RCC 7860 (cell line): ENCODE results near the gene SAT1.

Experiments used
- DNase-seq: peaks from one replicate; pipeline ENCODE4 v3.0.0-alpha.2; 2015; ENCODE audit warnings: low spot score
- FAIRE-seq: peaks from 2 replicates; lab custom pipeline; 2012; peaks lifted over from hg19 to GRCh38; lab: Jason Lieb, UNC

Gene SAT1

DNA sequence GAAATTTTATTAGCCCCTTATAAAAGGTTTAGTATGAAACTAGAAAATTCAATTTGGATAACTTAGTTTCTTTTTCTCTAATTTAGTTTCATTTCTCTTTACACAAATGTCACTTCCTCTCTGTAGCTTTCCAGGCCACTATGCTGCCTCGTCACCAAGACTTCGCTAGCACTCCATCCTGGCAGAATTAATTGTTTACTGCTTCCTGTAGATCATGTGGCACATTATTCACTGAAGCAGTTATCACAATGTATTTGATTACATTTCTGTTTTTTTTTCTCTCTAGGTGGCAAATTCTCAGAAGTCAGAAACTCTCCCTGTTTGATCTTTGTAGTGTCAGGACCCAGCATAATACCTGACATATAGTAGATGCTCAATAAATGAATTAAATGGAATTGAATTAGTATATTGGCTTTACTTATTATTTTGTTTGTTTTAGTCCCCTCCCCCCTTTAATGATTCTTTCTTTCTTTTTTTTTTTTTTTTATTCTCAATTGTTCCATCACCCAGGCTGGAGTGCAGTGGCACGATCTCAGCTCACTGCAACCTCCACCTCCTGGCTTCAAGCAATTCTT, 9.3 kb upstream of the SAT1 start:
- FAIRE-seq (no peak), DNase-seq (no peak)

DNA sequence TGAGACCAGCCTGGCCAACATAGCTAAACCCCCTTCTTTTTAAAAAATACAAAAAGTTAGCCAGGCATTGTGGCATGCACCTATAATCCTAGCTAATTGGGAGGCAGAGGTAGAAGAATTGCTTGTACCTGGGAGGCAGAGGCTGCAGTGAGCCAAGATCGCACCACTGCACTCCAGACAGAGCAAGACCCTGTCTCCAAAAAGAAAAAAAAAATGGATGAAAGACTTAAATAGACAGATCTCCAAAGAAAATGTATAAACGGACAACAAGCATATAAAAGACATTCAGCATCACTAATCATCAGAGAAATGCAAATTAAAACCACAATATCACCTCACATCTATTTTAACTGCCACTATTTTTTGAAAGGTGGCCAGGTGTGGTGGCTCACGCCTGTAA, 6.6 kb upstream of the SAT1 start:
- DNase-seq (no peak), FAIRE-seq (no peak)

DNA sequence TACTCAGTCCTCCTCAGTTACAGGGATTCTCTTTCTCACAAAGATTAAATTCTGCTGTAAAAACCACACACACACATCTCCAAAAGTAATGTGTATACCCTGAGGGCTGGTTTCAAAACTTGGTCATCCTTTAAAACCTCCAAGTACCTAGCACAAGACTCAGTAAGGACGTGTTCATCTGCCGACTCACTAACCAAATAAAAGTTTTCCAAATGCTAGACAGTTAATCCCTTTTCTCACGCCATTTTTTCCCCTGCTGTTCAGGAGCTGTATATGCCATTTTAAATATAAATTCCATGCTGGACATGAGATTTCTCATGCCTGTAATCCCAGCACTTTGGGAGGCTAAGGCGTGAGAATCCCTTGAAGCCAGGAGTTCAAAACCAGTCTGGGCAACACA, 3.9 kb upstream of the SAT1 start:
- FAIRE-seq (peak; percentile 70), DNase-seq (peak; percentile 51)

DNA sequence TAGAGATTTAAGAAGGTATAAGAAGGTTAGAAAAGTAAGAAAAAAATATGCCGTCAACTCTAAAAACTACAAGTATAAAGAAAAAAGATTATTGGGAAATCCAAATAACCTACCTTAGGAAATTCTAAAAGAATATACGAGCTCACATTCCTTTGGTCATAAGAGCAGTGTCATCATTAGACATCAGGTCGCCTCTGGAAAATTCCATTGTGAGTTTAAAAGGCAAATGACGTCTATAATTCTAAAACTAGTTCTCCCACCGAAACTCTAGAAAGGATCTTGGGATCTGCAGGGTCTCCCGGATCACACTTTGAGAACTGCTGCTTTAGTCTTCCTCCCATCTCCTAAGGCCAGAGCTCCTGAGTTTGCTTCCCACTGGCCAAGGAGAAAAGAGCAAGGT, 518 bp upstream of the SAT1 start:
- no peak for FAIRE-seq
- DNase-seq, result peak; percentile 21

DNA sequence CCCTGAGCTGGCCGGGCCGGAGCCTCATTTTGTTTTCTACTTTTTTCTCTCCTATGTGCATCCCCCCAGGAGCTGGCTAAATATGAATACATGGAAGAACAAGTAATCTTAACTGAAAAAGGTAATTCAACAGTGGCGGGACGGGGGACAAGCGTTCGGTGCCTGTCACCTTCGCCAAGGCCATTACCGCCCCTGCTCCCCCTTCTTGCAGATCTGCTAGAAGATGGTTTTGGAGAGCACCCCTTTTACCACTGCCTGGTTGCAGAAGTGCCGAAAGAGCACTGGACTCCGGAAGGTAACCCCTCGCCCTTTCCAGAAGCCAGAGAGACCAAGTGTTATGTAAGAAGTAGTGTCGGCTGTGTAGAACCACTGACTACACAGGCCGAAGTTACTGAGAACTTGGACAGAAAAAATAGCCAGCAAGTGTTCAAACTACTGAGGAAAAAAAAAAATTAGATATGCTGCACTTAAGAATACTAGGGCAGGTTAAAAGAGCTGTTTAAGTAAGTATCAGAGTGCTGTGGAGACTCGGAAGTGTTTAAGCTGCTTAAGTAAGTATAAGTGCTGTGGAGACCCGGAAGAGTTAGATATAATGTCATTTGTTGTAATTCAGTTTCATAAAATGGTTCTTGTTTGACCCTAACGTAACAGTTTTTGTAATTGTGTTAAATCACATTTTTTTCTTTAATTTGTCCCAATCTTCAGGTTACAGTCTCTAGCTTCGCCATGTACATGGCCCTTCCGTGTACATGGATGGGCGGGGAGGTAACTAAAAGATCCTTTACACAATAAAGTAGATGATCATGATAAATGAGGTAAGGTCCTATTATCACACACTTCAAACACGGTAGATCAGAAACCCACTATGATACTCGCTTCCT, 856 bp downstream of the SAT1 start:
- FAIRE-seq (no peak), DNase-seq (no peak)

DNA sequence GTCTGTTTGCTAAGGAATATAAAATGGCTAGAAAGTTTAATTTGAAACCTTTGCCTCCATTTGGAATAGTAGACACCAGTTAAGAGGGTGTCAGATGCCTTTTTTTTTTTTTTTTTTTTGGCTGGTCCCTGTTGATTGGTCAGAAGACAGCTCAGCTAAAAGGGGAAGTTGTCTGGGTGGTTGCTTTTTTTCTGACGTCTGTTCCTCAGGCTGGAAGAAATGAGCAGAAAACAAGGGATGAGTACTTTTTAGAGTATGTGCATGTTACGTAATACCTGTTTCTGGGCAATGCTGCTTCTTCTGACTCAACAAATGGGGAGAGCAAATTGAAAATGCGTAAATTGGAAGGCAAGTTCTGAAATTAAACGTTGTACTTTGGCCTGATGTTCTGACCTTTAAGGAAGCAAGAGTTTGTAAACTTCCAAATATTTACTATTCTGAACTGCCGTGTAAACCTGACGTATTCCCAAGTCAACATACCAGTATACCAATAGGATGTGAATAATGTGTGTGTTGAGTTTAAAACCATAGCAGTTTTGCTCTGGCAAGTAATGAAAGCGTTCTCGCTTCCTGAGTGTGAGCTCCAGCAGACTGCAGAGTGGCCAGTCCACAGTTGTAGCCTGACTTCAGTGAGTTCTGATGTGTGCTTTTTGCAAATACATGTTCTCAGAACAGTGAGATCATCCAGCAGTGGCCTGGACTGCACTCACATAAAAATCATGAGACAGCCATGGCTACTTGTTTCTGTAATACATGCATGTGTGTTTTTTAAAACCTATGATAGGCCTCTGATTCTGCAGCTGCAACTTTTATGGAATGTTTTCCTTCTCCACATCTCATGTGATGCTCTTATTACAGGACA, 1.7 kb downstream of the SAT1 start:
- no peak for FAIRE-seq
- DNase-seq, result peak; percentile 41

DNA sequence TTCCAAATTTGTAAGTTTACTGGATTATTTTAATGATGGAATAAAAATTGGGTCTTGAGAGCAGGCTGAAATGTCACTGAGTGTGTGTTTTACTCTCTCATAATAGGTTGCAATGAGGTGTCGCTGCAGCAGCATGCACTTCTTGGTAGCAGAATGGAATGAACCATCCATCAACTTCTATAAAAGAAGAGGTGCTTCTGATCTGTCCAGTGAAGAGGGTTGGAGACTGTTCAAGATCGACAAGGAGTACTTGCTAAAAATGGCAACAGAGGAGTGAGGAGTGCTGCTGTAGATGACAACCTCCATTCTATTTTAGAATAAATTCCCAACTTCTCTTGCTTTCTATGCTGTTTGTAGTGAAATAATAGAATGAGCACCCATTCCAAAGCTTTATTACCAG, 2.6 kb downstream of the SAT1 start:
- DNase-seq, result no peak
- FAIRE-seq, result no peak

DNA sequence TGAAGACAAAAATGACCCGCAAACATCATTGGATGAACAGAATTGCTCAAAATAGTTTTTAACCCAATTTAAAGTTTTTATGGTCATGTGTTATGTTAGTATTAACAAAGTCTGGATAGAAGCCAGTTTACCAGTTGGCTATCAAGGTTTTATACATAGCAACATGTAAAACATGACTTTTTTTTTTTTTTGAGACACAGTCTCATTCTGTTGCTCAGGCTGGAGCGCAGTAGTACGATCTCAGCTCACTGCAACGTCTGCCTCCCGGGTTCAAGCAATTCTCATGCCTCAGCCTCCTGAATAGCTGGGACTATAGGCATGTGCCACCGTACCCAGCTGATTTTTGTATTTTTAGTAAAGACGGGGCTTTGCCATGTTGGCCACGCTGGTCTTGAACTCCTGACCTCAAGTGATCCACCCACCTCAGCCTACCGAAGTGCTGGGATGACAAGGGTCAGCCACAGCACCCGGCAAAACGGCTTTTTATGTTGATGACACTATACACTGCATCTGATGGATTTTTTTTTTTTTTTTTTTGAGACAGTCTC, 3.4 kb downstream of the SAT1 start:
- no peak for FAIRE-seq

DNA sequence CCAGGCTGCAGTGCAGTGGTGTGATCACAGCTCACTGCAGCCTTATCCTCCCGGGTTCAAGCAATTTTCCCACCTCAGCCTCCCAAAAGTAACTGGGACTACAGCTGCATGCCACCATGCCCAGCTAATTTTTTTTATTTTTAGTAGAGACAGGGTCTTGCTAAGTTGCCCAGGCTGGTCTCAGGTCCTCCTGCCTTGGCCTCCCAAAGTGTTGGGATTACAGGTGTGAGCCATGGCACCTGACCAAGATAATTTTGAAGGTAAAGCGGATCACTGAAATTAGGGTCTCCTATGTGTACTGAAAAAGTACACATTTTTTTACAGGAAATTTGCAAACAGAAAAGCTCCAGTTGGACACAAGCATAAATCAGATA, 4.8 kb downstream of the SAT1 start:
- DNase-seq (no peak), FAIRE-seq (no peak)

More for the DNA sequence above, 3.4 kb downstream of the SAT1 start:
- DNase-seq, result no peak

DNA sequence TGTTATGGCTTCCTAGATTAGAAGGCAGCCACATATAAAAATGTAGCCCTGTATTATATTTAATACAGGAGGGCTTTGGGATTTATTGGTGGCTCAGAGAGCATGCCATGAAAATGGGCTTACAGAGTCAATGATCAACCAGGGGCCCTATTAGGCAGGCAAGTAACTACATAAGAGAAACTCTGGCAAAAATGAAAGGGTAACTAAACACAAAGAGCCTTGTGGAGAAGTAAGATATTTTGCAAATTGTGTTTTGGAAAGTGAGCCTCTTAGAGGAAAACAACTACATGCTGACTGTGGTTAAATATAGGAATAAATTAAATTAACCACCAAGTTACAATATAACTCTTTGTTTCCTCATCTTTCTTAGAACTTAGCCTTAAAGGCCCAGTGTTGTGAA, 5.5 kb downstream of the SAT1 start:
- DNase-seq, result no peak
- no peak for FAIRE-seq

- no peak for FAIRE-seq
Measured at GRCh38 chrX:23788946-23789345, 6.0 kb downstream of the SAT1 start.

DNA sequence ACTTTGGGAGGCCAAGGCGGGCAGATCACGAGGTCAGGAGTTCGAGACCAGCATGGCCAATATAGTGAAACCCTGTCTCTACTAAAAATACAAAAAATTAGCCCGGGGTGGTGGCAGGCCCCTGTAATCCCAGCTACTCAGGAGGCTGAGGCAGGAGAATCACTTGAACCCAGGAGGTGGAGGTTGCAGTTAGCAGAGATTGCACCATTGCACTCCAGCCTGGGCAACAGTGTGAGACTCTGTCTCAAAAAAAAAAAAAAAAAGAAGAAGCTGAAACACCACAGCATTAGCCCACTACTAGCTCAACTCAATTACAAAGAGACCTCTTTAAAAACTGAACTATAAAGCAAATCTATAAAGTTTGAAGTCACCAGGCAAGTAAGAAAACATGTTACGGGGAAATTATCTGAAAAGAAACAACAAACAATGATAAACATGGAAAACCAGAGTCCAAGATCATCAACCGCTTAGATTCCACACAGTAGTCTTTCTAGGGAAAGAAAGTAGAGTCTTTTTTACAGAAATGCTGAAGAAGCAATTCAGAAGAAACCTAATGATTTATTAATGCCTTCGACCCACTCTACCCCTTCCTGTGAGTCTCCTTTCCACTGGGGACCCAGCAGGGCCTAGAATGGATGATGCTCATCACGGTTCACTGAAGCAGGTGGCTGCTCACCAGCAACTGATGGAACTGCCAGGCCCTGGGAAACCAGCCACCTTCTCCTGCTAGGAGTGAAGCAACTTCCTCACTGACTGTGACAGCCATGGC, 6.6 kb downstream of the SAT1 start:
- FAIRE-seq (no peak), DNase-seq (no peak)

More at GRCh38 chrX:23788946-23789345, 6.0 kb downstream of the SAT1 start:
- no peak for DNase-seq

DNA sequence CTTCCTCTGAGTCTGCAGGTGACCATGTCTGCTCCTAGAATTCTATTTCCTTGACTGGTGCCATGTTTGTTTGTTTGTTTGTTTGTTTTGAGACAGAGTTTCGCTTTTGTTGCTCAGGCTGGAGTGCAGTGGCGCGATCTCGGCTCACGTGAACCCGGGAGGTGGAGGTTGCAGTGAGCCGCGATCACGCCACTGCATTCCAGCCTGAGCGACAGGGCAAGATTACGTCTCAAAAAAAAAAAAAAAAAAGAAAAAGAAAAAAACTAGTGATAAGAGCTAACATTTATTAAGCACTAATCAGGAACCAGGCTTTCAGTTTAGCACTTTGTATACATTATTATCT, 7.2 kb downstream of the SAT1 start:
- DNase-seq (no peak), FAIRE-seq (no peak)

DNA sequence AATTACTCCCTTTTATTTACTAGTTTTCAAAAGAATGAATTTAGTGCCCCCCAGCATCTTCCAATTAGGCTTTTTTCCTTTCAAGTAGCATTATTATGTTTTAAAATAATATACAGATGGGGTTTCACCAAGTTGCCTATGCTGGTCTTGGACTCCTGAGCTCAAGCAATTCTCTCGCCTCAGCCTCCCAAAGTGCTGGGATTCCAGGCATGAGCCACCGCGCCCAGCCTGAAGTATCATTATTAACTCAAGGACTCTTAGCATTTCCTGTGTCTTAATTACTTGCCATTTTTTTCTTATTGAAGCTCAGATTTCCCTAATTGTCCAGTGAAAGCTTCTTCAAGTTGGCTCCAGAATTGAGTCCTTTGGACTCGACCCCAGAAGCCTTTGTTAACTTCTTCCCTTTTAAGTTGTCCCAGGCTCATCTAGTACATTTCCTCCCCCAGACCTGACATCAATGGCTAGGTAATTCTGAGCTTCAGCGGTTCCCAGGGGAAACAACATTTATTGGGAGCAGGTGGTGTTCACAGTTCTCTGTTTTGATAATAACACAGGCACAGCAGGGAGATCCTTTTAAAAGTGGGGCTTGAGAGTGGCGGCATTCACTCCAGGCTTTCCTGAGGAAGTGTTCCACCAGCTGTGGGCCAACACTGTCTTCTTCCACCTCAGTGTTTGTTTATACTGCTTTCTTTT, 10.0 kb downstream of the SAT1 start:
- no peak for DNase-seq
- no peak for FAIRE-seq

GRCh38 chrX:23795221-23795620, 12.2 kb downstream of the SAT1 start:
- no peak for FAIRE-seq
- no peak for DNase-seq

DNA sequence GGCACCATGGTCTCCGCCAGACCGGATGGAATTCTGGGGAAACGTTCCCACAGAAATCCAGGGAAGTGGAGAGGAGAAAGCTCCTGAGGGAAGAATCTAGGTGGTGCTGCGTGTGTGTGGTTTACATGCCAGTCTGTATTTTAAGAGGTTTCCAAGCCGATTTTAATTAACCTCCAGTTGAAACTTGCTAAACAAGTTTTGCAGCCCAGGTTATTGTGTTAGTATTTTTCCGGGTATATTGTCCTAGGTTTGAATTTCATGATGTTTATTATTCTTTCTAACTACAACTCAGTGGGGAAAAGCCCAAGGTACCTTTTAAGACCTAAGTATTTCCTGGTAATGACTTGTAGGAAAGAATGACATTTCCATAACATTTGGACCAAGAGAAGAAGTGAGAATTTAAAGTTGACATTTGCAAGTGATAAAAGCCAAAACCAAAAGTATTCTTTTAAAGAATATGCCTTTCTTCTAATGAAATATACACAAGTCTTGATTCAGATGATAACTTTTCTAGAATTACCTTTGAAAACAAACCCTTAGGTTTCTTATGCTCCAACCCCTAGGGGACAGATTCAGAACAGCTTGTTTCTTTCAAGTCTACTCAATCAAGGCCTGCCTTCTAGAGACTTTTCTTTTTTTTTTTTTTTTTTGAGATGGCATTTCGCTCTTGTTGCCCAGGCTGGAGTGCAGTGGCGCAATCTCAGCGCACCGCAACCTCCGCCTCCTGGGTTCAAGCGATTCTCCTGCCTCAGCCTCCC, 14.6 kb downstream of the SAT1 start:
- no peak for DNase-seq
- FAIRE-seq, result no peak

GRCh38 chrX:23799469-23800065, 16.6 kb downstream of the SAT1 start:
- FAIRE-seq (no peak), DNase-seq (no peak)

DNA sequence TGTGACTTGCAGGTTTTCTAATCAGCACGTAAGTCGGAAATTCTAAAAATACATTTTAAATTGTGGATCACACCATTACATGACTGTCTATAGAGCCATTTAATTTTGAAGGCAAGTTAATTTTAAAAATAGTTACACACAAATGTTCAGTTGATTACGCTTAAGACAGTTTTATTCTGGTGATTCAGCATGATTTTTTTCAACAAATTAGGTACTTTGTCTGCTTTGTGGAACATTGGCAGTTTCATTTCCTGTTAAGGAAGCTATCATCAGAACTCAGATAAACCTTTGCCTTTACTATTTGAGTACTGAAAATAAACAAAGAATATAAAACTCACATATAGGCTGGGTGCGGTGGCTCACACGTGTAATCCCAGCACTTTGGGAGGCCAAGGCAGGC, 19.5 kb downstream of the SAT1 start:
- no peak for FAIRE-seq
- DNase-seq, result no peak

DNA sequence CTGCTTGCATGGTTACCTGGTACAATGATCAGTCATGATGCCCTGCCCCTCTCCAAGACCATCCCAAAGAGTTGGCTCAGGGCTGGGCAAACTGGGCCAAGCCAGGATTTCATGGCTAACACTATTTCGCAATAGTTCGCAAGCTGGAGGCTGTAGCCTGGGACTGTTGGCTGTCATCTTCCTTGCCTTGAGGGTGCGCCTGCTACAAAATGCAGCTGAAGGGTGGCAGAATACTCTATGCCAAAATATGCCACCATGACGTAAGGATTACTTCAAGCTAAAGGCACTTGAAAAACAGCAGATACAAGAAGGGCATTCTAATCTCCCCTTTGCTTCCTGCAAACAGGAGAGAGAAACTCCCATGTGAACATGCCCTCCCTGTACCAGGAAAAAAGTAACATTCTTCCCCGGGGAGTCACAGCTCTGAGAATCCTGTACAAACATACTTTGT, 21.0 kb downstream of the SAT1 start:
- DNase-seq (peak; percentile 52), FAIRE-seq (no peak)
